Measurements from ENCODE around the gene PDGFRB. TPM values are rescaled to one million over a fixed set of nuclear protein-coding genes. Genes with fewer than 3 reads are reported as not detected.

Gene PDGFRB
- total and polyA plus RNA-seq, 10 of the 15 experiments (the other 5 are each of a cell fraction or from before 2014, with no cell fraction given), result 0.02 to 3.0 (median 1.0) TPM

DNA sequence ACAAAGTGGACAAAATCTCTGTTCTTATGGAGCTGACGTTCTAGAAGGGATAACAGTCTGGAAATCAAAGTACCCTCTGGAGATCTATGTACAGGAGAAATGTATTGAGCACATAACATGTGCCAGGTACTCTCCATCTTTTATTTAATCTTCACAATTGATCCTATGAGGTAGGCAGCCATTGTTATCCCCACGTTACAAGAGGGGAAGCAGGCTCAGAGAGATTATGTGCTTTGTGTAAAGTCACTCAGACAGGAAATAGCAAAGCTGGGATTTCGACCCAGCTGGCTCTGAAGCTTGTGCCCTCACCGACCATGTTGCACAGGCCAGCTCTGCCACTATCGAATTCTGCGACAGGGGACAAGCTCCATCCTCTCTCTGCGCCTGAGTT is 21.5 kb downstream of the PDGFRB start:
- Histone ChIP-seq H3K4me2 (ENCODE audit: control insufficient read depth, insufficient read depth) (no peak overlapping the region), H3K9ac (ENCODE audit: control insufficient read depth, insufficient read depth, low read length) (no peak overlapping the region), H4K20me1 (ENCODE audit: control insufficient read depth, insufficient read depth) (no peaks in the 10 kb centered on the region), H3K36me3 (ENCODE audit: control insufficient read depth in 2 of 2, insufficient read depth in 2 of 2, low read length in 1 of 2) (no peaks in the 10 kb centered on the region), H3K4me3 (no peak overlapping the region), H3K27ac (ENCODE audit: control insufficient read depth, insufficient read depth) (no peak overlapping the region), H3K4me1 (ENCODE audit: control insufficient read depth, insufficient read depth, low read length) (no peaks in the 10 kb centered on the region), H2AFZ (ENCODE audit: control insufficient read depth, low read depth, low read length) (no peak overlapping the region), H3K9me3 (replicated peaks; ENCODE audit: control insufficient read depth, insufficient read depth, low read length) (no peaks in the 10 kb centered on the region), H3K27me3 (replicated peaks in 1 of 2; ENCODE audit: control insufficient read depth in 2 of 2, insufficient read depth in 2 of 2, low read length in 1 of 2) (no peaks in the 10 kb centered on the region), H3K79me2 (ENCODE audit: control insufficient read depth, insufficient read depth, low read length) (no peaks in the 10 kb centered on the region)
- RAD21 ChIA-PET (ENCODE audit: unreplicated experiment), result interaction anchor here (0.7 kb wide), 1 partner anchor 19 kb away, joined by 3 read pairs; no protein-coding TSS in a partner anchor
- intact Hi-C loops (cut with micrococcal nuclease; ENCODE audit: unreplicated experiment), result no loop called here
- ATAC-seq (no peak), DNase-seq (ENCODE audit: low read depth, low spot score) (no peak), FAIRE-seq (no peak)
- SMC1A ChIA-PET (ENCODE audit: uncharacterized antibody, unreplicated experiment), result interaction anchor here (1.3 kb wide), 1 partner anchor 66 kb away, joined by 3 read pairs; no protein-coding TSS in a partner anchor
- no TSS peak for BruUV-seq (replicated peaks)
- POLR2A ChIA-PET, result no interaction called here
- in situ Hi-C loops (cut with MboI), result no loop called here
- 35% methylated on average over 7 of the region's 7 CpGs for WGBS (ENCODE audit: insufficient coverage, insufficient replicate concordance, low lambda C conversion rate, missing lambda C conversion rate)
- CTCF ChIA-PET, result interaction anchor here (1.0 to 4.0 kb wide), 7 partner anchors 11 to 83 kb away, joined by 3 to 13 read pairs (median 4); partner anchors contain the start of gene PDGFRB
- TF ChIP-seq, protein P1, sequence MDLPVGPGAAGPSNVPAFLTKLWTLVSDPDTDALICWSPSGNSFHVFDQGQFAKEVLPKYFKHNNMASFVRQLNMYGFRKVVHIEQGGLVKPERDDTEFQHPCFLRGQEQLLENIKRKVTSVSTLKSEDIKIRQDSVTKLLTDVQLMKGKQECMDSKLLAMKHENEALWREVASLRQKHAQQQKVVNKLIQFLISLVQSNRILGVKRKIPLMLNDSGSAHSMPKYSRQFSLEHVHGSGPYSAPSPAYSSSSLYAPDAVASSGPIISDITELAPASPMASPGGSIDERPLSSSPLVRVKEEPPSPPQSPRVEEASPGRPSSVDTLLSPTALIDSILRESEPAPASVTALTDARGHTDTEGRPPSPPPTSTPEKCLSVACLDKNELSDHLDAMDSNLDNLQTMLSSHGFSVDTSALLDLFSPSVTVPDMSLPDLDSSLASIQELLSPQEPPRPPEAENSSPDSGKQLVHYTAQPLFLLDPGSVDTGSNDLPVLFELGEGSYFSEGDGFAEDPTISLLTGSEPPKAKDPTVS (IDR thresholded peaks at IDR 0.05; ENCODE audit: low read depth, low read length), result no peak
- TF ChIP-seq EGR1 (IDR thresholded peaks at IDR 0.05; ENCODE audit: borderline replicate concordance in 1 of 2, low read depth in 2 of 2, low read length in 2 of 2) (no peak), NR2F1 (conservative IDR thresholded peaks at IDR 0.05) (no peak), GABPA (IDR thresholded peaks at IDR 0.05; ENCODE audit: low read depth) (no peak), HCFC1 (IDR thresholded peaks at IDR 0.05; ENCODE audit: low read length) (no peak), RUNX3 (IDR thresholded peaks at IDR 0.05; ENCODE audit: low read length) (no peak), NR2C2 (IDR thresholded peaks at IDR 0.05; ENCODE audit: borderline replicate concordance, control insufficient read depth, insufficient read length, low read depth) (no peak), TCF3 (IDR thresholded peaks at IDR 0.05; ENCODE audit: borderline replicate concordance, insufficient read depth, low read depth, low read length) (no peak), RFX5 (IDR thresholded peaks at IDR 0.05; ENCODE audit: low read depth, low read length) (no peak), TCF12 (IDR thresholded peaks at IDR 0.05; ENCODE audit: low read depth, low read length) (no peak), EED (IDR thresholded peaks at IDR 0.05; ENCODE audit: low read depth) (no peak), ZZZ3 (IDR thresholded peaks at IDR 0.05; ENCODE audit: control insufficient read depth, insufficient read length, low read depth) (no peak), NFYB (IDR thresholded peaks at IDR 0.05; ENCODE audit: insufficient read depth, low read depth, low read length) (no peak), CHD2 (IDR thresholded peaks at IDR 0.05; ENCODE audit: borderline replicate concordance, low read depth, low read length) (no peak)
- TF ChIP-seq, protein P2, sequence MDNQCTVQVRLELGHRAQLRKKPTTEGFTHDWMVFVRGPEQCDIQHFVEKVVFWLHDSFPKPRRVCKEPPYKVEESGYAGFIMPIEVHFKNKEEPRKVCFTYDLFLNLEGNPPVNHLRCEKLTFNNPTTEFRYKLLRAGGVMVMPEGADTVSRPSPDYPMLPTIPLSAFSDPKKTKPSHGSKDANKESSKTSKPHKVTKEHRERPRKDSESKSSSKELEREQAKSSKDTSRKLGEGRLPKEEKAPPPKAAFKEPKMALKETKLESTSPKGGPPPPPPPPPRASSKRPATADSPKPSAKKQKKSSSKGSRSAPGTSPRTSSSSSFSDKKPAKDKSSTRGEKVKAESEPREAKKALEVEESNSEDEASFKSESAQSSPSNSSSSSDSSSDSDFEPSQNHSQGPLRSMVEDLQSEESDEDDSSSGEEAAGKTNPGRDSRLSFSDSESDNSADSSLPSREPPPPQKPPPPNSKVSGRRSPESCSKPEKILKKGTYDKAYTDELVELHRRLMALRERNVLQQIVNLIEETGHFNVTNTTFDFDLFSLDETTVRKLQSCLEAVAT (IDR thresholded peaks at IDR 0.05), result no peak
- TF ChIP-seq, protein P3, sequence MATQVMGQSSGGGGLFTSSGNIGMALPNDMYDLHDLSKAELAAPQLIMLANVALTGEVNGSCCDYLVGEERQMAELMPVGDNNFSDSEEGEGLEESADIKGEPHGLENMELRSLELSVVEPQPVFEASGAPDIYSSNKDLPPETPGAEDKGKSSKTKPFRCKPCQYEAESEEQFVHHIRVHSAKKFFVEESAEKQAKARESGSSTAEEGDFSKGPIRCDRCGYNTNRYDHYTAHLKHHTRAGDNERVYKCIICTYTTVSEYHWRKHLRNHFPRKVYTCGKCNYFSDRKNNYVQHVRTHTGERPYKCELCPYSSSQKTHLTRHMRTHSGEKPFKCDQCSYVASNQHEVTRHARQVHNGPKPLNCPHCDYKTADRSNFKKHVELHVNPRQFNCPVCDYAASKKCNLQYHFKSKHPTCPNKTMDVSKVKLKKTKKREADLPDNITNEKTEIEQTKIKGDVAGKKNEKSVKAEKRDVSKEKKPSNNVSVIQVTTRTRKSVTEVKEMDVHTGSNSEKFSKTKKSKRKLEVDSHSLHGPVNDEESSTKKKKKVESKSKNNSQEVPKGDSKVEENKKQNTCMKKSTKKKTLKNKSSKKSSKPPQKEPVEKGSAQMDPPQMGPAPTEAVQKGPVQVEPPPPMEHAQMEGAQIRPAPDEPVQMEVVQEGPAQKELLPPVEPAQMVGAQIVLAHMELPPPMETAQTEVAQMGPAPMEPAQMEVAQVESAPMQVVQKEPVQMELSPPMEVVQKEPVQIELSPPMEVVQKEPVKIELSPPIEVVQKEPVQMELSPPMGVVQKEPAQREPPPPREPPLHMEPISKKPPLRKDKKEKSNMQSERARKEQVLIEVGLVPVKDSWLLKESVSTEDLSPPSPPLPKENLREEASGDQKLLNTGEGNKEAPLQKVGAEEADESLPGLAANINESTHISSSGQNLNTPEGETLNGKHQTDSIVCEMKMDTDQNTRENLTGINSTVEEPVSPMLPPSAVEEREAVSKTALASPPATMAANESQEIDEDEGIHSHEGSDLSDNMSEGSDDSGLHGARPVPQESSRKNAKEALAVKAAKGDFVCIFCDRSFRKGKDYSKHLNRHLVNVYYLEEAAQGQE (IDR thresholded peaks at IDR 0.05; ENCODE audit: low read depth, low read length), result no peak
